Measurements from ENCODE around the gene VPS54.
"Not testable (repeated sequence)": the region's sequence is repeated elsewhere in the genome, so short reads cannot be mapped to it uniquely, and the experiment has no call there.

The VPS54 gene

DNA sequence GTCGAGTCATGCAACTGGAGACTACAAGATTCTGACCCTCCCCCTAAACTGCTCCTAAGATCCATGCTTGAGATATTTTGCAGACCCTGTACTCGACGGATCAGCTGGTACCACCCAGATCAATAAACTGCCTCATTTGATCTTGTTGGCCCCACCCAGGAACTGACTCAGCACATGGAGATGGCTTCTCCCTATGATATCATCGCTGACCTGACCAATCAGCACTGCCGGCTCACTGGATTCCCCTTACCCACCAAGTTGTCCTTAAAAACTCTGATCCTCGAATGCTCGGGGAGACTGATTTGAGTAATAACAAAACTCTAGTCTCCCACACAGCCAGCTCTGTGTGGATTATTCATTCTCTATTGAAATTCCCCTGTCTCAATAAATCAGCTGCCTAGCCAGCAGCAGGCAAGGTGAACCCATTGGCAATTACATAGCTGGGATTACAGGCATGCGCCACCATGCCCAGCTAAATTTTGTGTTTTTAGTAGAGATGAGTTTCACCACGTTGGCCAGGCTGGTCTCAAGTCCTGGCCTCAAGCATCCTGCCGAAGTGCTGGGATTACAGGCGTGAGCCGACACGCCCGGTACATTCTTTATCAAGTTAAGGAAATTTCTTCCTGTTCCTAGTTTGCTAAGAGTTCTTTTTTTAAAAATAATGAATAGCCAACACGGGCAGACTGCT lies 43.6 kb downstream of the VPS54 start:
- H3K27me3 ChIP-seq (ENCODE audit: low read depth): no peaks in the 10 kb centered on the region
- H3K4me1 ChIP-seq: no peaks in the 10 kb centered on the region
- peaks cover 9% of the 10 kb centered on the region for H3K36me3 ChIP-seq (replicated peaks)
- DNase-seq (ENCODE audit: low spot score in 2 of 2): no peak
- no peaks in the 10 kb centered on the region for H3K9me3 ChIP-seq
- no peak overlapping the region for H3K4me3 ChIP-seq
- in situ Hi-C loops (cut with MboI; ENCODE audit: low sequenced_read_pairs): no loop called here

DNA sequence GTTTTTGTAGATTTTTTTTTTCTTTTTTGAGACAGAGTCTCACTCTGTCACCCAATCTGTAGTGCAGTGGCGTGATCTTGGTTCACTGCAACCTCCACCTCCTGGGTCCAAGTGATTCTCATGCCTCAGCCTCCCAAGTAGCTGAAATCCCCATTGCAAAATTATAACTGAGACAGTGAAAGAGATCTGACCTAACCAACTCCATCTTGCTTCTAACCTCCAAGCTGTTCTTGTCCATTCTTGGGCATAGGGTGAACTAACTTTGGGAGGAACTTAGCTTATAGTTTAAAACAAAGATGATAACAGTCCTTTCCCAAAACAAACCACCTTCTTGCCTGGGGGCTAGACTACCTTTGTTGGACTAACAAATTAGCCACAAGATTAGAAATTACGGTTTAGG lies 44.2 kb downstream of the VPS54 start:
- H3K9me3 ChIP-seq; H3K36me3 ChIP-seq (replicated peaks); H3K4me1 ChIP-seq; H3K4me3 ChIP-seq; H3K27me3 ChIP-seq (ENCODE audit: low read depth); in situ Hi-C loops (cut with MboI; ENCODE audit: low sequenced_read_pairs); DNase-seq (ENCODE audit: low spot score in 2 of 2): not testable (repeated sequence)

DNA sequence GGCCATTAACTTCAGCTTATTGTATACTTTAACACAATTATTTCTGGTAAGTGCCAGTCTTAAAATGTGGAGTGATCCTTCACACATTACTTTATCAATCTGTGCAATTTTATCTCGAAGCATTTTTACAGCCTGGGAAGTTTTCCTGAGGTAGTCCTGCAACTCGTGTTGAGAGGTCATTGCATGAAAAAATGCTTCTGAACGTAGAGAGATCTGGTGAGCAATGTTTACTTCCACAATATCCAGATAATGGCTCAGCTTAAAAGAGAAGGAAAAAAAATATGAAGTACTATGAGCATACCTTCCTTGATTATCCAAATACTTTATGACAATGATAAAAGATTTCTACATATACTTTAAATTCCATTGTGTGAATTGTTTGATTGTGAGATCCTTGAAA lies 57.0 kb downstream of the VPS54 start:
- Histone ChIP-seq H3K27me3 (ENCODE audit: low read depth) (no peaks in the 10 kb centered on the region), H3K9me3 (no peaks in the 10 kb centered on the region), H3K36me3 (replicated peaks) (peaks cover 16% of the 10 kb centered on the region), H3K4me3 (no peak overlapping the region), H3K4me1 (no peaks in the 10 kb centered on the region)
- DNase-seq (ENCODE audit: low spot score in 2 of 2): no peak
- in situ Hi-C loops (cut with MboI; ENCODE audit: low sequenced_read_pairs): no loop called here

DNA sequence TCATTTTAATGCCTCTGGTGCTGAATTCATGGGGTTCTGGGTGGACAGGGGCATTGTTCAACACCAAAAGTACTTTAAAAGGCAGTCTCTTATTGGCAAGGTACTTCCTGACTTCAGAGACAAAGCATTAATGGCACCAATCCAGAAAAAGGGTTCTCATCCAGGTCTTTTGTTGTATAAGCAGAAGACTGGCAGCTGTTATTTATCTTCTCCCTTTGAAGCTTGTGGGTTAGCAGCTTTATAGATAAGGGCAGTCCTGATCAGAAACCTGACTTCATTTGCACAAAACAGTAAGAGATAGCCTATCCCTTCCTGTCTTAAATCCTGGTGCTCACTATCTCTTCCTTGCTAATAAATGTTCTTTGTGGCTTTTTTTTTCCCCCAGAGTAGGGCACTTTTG lies 68.8 kb downstream of the VPS54 start:
- no peaks in the 10 kb centered on the region for H3K27me3 ChIP-seq (ENCODE audit: low read depth)
- peaks cover 3% of the 10 kb centered on the region for H3K36me3 ChIP-seq (replicated peaks)
- no peak overlapping the region for H3K4me3 ChIP-seq
- no peaks in the 10 kb centered on the region for H3K4me1 ChIP-seq
- no peaks in the 10 kb centered on the region for H3K9me3 ChIP-seq
- in situ Hi-C loops (cut with MboI; ENCODE audit: low sequenced_read_pairs): no loop called here
- DNase-seq (ENCODE audit: low spot score in 2 of 2): no peak

DNA sequence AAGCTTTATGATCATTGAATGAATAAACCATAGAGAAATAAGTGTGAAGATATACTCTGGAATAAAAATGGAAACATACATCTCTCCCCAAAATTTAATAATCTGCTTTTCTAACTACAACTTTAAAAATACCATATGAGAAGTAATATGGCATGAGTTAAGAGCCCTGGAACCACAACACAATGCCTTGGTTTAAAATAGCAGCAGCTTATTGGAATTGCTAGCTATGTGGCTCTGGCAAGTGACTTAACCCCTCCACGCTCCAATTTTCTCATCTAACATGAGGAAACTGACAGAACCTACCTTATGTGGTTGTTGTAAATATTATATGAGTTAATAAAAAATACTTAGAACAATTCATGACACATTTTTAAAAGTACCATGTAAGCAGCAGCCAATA lies 76.4 kb downstream of the VPS54 start:
- Histone ChIP-seq H3K4me3 (no peak overlapping the region), H3K4me1 (no peaks in the 10 kb centered on the region), H3K27me3 (ENCODE audit: low read depth) (no peaks in the 10 kb centered on the region), H3K9me3 (no peaks in the 10 kb centered on the region), H3K36me3 (replicated peaks) (peaks cover 16% of the 10 kb centered on the region)
- in situ Hi-C loops (cut with MboI; ENCODE audit: low sequenced_read_pairs): no loop called here
- no peak for DNase-seq (ENCODE audit: low spot score in 2 of 2)

DNA sequence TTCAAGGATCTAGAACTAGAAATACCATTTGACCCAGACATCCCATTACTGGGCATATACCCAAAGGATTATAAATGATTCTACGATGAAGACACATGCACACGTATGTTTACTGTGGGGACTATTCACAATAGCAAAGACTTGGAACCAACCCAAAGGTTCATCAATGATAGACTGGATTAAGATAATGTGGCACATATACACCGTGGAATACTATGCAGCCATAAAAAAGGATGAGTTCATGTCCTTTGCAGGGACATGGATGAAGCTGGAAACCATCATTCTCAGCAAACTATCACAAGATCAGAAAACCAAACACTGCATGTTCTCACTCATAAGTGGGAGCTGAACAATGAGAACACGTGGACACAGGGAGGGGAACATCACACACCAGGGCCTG lies 87.1 kb downstream of the VPS54 start:
- DNase-seq (ENCODE audit: low spot score in 2 of 2); H3K9me3 ChIP-seq; H3K36me3 ChIP-seq (replicated peaks); H3K4me3 ChIP-seq; H3K27me3 ChIP-seq (ENCODE audit: low read depth); H3K4me1 ChIP-seq; in situ Hi-C loops (cut with MboI; ENCODE audit: low sequenced_read_pairs): not testable (repeated sequence)

DNA sequence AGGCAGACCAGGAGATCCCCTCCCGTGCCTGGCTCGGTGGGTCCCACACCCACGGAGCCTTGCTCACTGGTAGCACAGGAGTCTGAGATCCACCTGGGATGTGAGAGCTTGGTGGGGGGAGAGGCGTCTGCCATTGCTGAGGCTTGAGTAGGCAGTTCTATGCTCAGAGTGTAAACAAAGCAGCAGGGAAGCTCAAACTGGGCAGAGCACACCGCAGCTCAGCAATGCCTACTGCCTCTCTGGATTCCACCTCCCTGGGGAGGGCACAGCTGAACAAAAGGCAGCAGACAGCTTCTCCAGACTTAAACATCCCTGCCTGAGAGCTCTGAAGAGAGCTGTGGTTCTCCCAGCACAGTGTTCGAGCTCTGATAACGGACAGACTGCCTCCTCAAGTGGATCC lies 92.4 kb downstream of the VPS54 start:
- in situ Hi-C loops (cut with MboI; ENCODE audit: low sequenced_read_pairs): no loop called here

DNA sequence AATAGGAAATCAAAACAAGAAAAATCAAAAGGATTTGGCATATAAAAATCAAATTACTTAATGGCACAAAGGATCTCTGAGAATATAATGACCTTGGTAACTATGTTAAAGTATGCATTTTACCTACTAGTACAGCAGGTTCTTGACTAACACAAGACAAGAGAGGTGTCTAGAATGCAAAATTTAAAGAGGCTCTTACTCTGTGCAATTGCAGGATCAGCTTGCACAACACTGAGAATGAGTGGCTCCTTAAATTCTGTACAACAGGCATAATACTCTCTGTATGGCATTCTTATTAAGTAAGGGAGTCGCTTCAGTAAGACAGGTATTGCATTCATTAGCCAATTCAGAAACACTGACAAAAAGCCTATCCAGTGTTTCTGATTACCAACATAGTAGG lies 104.9 kb downstream of the VPS54 start:
- H3K36me3 ChIP-seq (replicated peaks): peaks cover 17% of the 10 kb centered on the region

More for the DNA sequence above, 92.4 kb downstream of the VPS54 start:
- Histone ChIP-seq H3K4me1 (no peaks in the 10 kb centered on the region), H3K36me3 (replicated peaks) (peaks cover 8% of the 10 kb centered on the region), H3K4me3 (no peak overlapping the region), H3K27me3 (ENCODE audit: low read depth) (no peaks in the 10 kb centered on the region), H3K9me3 (no peaks in the 10 kb centered on the region)
- no peak for DNase-seq (ENCODE audit: low spot score in 2 of 2)

DNA sequence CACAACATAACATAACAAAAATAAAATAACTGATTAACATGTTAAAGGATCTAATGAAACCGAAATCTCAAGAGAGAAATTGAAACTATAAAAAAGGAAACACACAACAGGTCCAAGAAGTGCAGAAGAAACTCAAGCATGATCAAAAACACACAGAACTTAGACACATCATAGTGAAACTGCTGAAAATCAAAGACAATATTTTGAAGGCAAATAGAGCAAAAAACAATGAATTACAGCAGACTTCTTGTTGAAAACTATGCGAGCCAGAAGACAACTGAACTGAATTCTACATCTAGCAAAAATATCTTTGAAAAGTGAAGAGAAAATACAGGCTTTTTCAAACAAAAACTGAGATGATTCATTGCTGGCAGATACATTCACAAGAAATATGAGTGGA lies 116.2 kb downstream of the VPS54 start:
- Histone ChIP-seq H3K27me3 (ENCODE audit: low read depth) (no peaks in the 10 kb centered on the region), H3K9me3 (0 out of 2 replicates have a peak, but pooled peaks cover 7% of the 10 kb centered on the region), H3K36me3 (replicated peaks) (no peaks in the 10 kb centered on the region), H3K4me1 (no peaks in the 10 kb centered on the region), H3K4me3 (no peak overlapping the region)
- in situ Hi-C loops (cut with MboI; ENCODE audit: low sequenced_read_pairs): no loop called here
- no peak for DNase-seq (ENCODE audit: low spot score in 2 of 2)

More for the DNA sequence above, 104.9 kb downstream of the VPS54 start:
- peaks cover 6% of the 10 kb centered on the region for H3K4me1 ChIP-seq
- H3K27me3 ChIP-seq (ENCODE audit: low read depth): no peaks in the 10 kb centered on the region
- no peaks in the 10 kb centered on the region for H3K9me3 ChIP-seq
- in situ Hi-C loops (cut with MboI; ENCODE audit: low sequenced_read_pairs): no loop called here
- H3K4me3 ChIP-seq: no peak overlapping the region
- DNase-seq (ENCODE audit: low spot score in 2 of 2): no peak

DNA sequence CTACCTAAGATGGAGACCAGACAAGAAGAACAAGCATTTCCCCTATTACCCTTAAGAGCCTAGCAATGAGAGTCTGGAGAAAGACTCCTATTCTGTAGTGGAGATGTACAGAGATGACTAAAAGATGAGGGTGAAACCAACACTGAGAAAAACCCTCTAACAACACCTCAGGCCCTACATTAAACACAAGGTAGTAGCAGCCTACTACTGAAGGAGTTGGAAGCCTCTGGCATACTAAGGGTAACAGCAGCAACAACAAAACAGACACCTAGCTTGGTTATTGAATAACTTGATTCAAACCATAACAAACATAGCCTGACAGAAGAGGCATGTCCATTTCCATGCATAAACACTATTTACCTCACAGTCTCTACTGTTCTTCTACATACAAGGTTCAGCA lies 117.1 kb downstream of the VPS54 start:
- H3K36me3 ChIP-seq (replicated peaks): no peaks in the 10 kb centered on the region
- in situ Hi-C loops (cut with MboI; ENCODE audit: low sequenced_read_pairs): no loop called here
- H3K9me3 ChIP-seq: 0 out of 2 replicates have a peak, but pooled peaks cover 7% of the 10 kb centered on the region
- H3K27me3 ChIP-seq (ENCODE audit: low read depth): no peaks in the 10 kb centered on the region
- no peaks in the 10 kb centered on the region for H3K4me1 ChIP-seq
- H3K4me3 ChIP-seq: no peak overlapping the region
- no peak for DNase-seq (ENCODE audit: low spot score in 2 of 2)

DNA sequence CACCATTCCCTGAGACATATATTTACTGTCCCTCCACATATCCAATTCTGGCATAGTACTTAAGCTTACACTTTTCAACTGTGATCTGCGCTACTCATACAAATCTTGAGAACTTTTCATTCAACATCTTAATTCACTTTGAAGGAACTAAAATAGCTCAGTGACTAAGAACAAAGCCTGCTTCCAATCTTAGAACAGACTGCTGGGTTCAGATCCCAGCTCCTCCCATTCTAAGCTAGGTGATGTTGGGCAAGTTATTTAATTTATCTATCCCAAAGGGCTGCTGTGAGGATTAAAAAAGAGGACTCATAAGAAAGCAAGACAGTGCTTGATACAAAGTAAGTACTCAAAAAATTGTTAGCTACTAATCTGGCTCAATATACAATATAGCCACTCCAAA lies 119.6 kb downstream of the VPS54 start:
- no peak for DNase-seq (ENCODE audit: low spot score in 2 of 2)
- Histone ChIP-seq H3K4me1 (no peaks in the 10 kb centered on the region), H3K36me3 (replicated peaks) (peaks cover 6% of the 10 kb centered on the region), H3K9me3 (0 out of 2 replicates have a peak, but pooled peaks cover 7% of the 10 kb centered on the region), H3K4me3 (no peak overlapping the region), H3K27me3 (ENCODE audit: low read depth) (no peaks in the 10 kb centered on the region)
- in situ Hi-C loops (cut with MboI; ENCODE audit: low sequenced_read_pairs): no loop called here

DNA sequence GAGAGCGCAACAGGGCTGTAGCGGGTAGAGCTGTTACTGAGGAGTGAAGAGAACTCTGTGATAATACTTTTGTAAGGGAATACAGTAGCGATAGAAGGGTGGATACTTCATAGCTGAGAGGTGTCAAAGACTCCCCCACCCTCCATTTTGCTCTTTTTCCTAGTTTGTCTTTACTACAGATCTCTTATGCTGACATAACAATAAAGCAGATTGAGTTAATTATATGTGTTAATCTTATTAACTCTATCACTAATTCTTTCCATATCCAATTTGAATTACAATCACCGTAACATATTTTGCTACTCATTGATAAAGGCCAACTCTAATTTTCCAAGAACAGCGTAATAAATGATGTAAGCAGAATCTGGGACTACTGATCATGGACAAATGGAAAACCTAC lies 120.4 kb downstream of the VPS54 start:
- H3K36me3 ChIP-seq (replicated peaks): peaks cover 10% of the 10 kb centered on the region

DNA sequence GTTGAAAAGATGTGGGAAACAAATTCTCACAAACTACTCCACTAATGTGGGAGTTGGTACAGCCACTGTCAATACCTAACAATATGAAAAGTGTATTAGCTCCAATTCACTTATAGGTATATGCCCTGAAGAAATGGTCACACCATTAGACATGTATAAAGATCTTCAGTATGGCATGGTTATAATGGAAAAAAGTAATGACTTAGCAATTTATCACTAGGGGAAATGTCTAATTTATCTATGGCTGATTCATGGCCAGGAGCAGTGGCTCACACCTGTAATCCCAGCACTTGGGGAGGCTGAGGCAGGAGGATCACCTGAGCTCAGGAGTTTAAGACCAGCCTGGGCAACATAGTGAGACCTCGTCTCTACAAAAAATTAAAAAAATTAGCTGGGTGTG lies 125.1 kb downstream of the VPS54 start:
- H3K4me3 ChIP-seq: no peak overlapping the region
- no peak for DNase-seq (ENCODE audit: low spot score in 2 of 2)
- H3K4me1 ChIP-seq: no peaks in the 10 kb centered on the region
- H3K36me3 ChIP-seq (replicated peaks): peaks cover 33% of the 10 kb centered on the region
- H3K27me3 ChIP-seq (ENCODE audit: low read depth): no peaks in the 10 kb centered on the region
- H3K9me3 ChIP-seq: no peaks in the 10 kb centered on the region
- in situ Hi-C loops (cut with MboI; ENCODE audit: low sequenced_read_pairs): no loop called here

More for the DNA sequence above, 120.4 kb downstream of the VPS54 start:
- in situ Hi-C loops (cut with MboI; ENCODE audit: low sequenced_read_pairs): no loop called here
- Histone ChIP-seq H3K4me1 (no peaks in the 10 kb centered on the region), H3K9me3 (0 out of 2 replicates have a peak, but pooled peaks cover 7% of the 10 kb centered on the region), H3K27me3 (ENCODE audit: low read depth) (no peaks in the 10 kb centered on the region), H3K4me3 (no peak overlapping the region)
- no peak for DNase-seq (ENCODE audit: low spot score in 2 of 2)

DNA sequence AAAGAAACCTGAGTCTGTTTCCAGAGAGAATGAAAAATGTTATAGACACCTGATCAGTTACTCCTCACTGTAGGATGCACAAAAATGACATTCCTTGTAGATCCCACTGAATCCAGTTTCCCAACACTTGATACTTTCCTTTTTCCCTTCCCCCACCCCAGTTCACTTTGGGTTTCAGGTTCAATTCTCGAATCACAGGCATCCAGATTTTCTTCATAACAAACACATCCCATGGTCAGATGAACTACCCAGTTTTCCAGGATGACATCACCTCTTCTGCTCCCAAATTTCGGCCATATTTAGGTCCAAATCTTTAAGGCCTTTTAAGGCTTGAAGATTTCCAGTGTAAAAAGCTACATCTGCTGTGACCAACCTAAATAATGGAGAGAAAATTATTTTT lies 126.1 kb downstream of the VPS54 start:
- no peaks in the 10 kb centered on the region for H3K4me1 ChIP-seq
- in situ Hi-C loops (cut with MboI; ENCODE audit: low sequenced_read_pairs): no loop called here
- H3K36me3 ChIP-seq (replicated peaks): peaks cover 39% of the 10 kb centered on the region
- no peak for DNase-seq (ENCODE audit: low spot score in 2 of 2)
- H3K27me3 ChIP-seq (ENCODE audit: low read depth): no peaks in the 10 kb centered on the region
- no peak overlapping the region for H3K4me3 ChIP-seq
- no peaks in the 10 kb centered on the region for H3K9me3 ChIP-seq

DNA sequence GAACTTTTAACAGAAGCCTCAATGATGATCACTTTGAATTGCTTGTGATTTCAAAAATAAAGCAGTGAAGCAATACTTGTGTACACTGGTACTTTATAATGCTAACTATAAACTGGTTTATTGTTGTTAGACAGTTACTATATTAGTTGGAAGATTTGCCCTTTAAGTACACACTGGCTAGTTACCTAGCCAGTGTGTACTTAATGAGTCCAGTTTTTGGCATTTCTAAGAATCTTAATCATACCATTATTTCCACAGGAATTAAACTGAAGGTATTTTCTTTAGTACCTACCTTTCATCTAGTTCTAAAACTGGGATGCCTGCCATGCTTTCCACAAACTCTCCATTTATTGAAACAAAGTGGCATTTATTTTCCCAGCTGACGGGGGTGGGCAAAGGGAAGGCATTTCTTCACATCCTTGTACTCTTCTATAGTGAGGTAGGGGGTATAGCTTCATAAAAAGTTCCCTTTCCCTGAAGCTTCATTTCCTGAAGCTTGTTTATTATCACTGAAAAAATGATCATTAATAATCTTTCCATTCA lies 127.7 kb downstream of the VPS54 start:
- H3K4me1 ChIP-seq: no peaks in the 10 kb centered on the region
- in situ Hi-C loops (cut with MboI; ENCODE audit: low sequenced_read_pairs): no loop called here
- H3K4me3 ChIP-seq: no peak overlapping the region
- H3K9me3 ChIP-seq: no peaks in the 10 kb centered on the region
- H3K27me3 ChIP-seq (ENCODE audit: low read depth): no peaks in the 10 kb centered on the region
- no peak for DNase-seq (ENCODE audit: low spot score in 2 of 2)
- peaks cover 50% of the 10 kb centered on the region for H3K36me3 ChIP-seq (replicated peaks)
